ENCODE measurements around the gene RNASEH1. TPM values are rescaled to one million over a fixed set of nuclear protein-coding genes. Genes with fewer than 3 reads are reported as not detected.

The RNASEH1 gene
- 19.5 and 35.1 TPM in 2 replicates for total RNA-seq

DNA sequence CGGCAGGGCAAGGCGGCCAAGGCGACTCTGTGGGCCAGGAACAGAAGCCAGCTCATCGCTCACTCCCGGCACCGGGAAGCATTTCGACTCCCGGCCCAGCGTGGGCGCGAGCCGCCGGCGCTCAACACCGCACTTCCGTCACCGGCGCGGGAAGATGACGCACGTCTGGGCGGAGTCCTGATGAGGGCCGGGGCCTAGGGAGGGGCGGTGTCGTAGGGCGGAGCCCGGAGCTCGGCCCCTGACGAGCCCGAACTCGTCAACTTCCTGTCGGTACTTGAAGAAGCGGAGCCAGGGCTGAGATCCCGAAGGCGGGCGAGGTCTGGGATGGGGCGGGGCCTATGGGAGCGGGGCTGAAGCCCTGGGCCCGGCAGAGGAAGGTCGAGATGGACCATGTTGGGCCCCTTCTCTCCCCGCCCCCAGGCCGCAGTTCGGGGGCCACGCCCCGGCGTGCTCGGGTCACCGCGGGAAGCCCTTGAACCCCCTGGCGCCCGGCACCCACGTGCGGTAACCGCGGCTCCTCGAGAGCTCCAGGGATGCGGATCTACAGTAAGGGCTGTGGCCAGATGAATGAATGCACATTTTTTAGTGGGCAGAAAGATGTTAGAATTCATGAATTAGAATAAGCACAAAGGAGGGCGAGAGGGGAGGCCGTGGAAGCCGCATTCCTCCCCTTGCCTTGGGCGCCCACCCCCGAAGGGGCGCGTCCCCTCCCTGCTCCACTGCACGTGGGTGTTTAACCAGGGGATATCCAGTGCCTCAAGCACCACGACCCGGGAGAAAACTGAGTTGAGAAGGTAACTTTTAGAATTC, at the start of gene RNASEH1:
Gene RNASEH1, minus strand, starts transcription at position 129 of the 810 bp plus-strand sequence. Its CDS starts 73 bp downstream, at position 56.
- DNase-seq (ENCODE audit: low read depth): peak; percentile 64
- H3K4me3 ChIP-seq (ENCODE audit: low read depth, low read length): peak within 1 kb of the TSS; percentile 97
- no peak for TF ChIP-seq CTCF (conservative IDR thresholded peaks at IDR 0.05; ENCODE audit: low read depth, low read length)

DNA sequence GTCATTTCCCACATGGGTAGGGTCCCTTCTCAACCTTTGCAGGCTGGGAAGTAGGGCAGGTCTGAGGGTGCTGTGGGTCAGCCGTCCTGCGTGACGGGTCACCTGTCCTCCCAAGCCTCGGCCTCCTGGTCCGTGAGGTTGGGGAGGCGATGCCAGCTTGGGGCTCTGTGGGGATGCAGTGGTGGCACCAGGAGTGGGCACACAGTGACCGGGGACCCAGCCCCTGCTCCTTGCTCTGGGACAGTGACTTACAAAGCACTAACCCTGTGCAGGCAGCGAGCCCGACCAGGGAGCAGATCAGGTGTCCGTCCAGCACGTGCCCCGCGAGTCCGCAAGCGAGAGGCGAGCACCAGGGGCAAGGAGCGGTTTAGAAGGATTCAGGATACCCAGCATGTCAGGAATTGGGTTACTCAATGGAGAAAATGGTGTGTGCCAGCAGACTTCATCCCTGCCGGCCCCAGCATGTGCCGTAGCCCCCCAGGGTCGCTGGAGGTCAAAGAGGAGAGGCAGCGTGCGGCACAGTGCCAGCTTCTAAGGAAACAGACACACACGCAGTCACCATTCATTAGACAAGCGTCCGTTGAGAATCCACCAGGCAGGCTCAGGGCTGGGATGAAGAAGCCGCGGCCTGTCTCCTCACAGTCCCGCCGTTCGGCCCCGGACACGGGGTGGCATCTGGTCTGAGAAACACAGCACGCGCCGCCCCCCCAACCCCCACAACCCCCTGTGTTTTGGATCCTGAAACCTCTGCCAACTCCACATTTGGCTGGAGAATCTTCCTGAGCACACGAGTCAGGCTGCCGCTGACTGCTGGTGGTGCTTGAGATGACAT, 48.5 kb upstream of the RNASEH1 start:
- no peak for DNase-seq (ENCODE audit: low read depth)
- TF ChIP-seq CTCF (conservative IDR thresholded peaks at IDR 0.05; ENCODE audit: low read depth, low read length): no peak

GRCh38 chr2:3606028-3606369, 47.9 kb upstream of the RNASEH1 start:
- no peak overlapping the region for H3K4me3 ChIP-seq (ENCODE audit: low read depth, low read length)
- no peak for TF ChIP-seq CTCF (conservative IDR thresholded peaks at IDR 0.05; ENCODE audit: low read depth, low read length)
- DNase-seq (ENCODE audit: low read depth): no peak

More for the DNA sequence above, 48.5 kb upstream of the RNASEH1 start:
- no peak overlapping the region for H3K4me3 ChIP-seq (ENCODE audit: low read depth, low read length)

DNA sequence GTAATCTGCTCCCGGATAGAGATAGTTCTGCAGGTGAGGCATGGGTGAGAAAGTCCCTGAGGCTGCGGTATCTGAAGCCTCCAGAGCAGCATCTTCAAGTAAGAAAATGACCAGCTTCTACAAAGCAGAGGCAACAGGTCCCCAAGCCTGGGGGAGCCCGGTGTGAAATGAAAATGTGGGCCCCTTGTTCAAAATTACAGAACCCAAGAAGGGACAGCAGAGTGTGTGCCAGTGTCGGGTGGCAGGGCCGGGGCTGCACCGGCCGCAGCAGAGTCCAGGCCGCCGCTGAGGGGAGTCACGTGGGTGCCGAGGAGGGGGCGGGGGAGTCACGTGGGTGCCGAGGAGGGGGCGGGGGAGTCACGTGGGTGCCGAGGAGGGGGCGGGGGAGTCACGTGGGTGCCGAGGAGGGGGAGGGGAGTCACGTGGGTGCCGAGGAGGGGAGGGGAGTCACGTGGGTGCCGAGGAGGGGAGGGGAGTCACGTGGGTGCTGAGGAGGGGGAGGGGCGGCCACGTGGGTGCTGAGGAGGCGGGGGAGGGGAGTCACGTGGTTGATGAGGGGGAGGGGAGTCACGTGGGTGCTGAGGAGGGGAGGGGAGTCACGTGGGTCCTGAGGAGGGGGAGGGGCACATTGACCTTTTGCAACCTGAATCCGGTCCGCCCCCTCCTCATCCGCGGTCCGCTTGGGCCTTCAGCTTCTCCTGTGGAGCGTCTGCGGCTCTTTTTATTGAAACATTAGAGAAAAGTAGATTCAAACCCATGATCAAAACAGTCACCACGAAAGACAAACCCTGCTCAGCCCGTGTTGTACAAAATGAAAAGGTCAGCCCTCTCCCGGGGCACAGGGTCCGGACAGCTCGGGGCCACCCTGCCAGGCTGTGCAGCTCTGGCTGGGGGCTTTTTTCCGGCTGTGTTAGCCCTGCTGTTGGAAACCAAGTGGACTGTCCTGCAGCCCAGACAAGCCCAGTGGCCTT, 47.1 kb upstream of the RNASEH1 start:
- TF ChIP-seq CTCF (conservative IDR thresholded peaks at IDR 0.05; ENCODE audit: low read depth, low read length): no peak
- no peak for DNase-seq (ENCODE audit: low read depth)
- peak overlapping the region; percentile 10 for H3K4me3 ChIP-seq (ENCODE audit: low read depth, low read length)

DNA sequence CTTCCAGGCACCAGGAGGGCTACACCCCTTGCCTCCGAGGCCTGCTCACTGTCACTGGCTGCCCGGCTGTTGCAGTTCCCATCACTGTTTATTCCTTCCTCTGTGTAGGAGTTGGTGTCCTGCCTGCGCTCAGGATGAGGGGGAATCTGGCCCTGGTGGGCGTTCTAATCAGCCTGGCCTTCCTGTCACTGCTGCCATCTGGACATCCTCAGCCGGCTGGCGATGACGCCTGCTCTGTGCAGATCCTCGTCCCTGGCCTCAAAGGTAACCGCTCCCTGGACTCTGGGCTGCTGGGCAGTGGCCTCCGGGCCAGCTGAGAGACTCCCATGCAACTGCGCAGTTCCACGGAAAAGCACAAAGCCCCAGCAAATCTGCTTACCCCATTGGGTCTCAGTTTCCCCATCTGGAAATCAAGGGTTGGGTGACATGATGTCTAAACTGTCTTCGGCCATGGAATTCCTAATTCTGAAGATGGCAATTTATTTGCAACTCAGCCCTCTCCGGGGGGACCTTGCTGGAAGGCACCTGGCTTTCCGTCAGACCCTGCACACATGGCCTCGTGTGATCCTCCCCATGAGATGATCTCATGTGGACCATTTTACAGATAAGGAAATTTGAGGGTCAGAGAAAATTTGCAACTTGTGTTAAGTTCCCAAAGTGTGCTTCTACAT, 46.2 kb upstream of the RNASEH1 start:
- no peak for DNase-seq (ENCODE audit: low read depth)
- no peak overlapping the region for H3K4me3 ChIP-seq (ENCODE audit: low read depth, low read length)
- no peak for TF ChIP-seq CTCF (conservative IDR thresholded peaks at IDR 0.05; ENCODE audit: low read depth, low read length)
